ENCODE measurements around the gene UCHL1.
"Not testable (repeated sequence)": the region's sequence is repeated elsewhere in the genome, so short reads cannot be mapped to it uniquely, and the experiment has no call there.

Gene UCHL1

GRCh38 chr4:41294445-41295062 lies 37.8 kb downstream of the UCHL1 start:
- no peak for DNase-seq (ENCODE audit: low spot score)

- no peak for DNase-seq (ENCODE audit: low spot score)
Observed at GRCh38 chr4:41296995-41297394, 40.3 kb downstream of the UCHL1 start.

GRCh38 chr4:41297832-41298231 lies 41.1 kb downstream of the UCHL1 start:
- DNase-seq (ENCODE audit: low spot score), result no peak

GRCh38 chr4:41299486-41299885 lies 42.8 kb downstream of the UCHL1 start:
- no peak for DNase-seq (ENCODE audit: low spot score)

GRCh38 chr4:41301137-41301536 lies 44.4 kb downstream of the UCHL1 start:
- DNase-seq (ENCODE audit: low spot score), result no peak

- DNase-seq (ENCODE audit: low spot score), result no peak
Observed at GRCh38 chr4:41303372-41304118, 46.8 kb downstream of the UCHL1 start.

GRCh38 chr4:41304221-41304620 lies 47.5 kb downstream of the UCHL1 start:
- DNase-seq (ENCODE audit: low spot score), result no peak

GRCh38 chr4:41305476-41305875 lies 48.7 kb downstream of the UCHL1 start:
- DNase-seq (ENCODE audit: low spot score), result no peak

- DNase-seq (ENCODE audit: low spot score), result no peak
Observed at GRCh38 chr4:41307638-41308037, 50.9 kb downstream of the UCHL1 start.

GRCh38 chr4:41308398-41308797 lies 51.7 kb downstream of the UCHL1 start:
- DNase-seq (ENCODE audit: low spot score), result no peak

GRCh38 chr4:41315426-41315825 lies 58.7 kb downstream of the UCHL1 start:
- not testable (repeated sequence) for DNase-seq (ENCODE audit: low spot score)

- DNase-seq (ENCODE audit: low spot score), result no peak
Observed at GRCh38 chr4:41315862-41316261, 59.1 kb downstream of the UCHL1 start.
